HT1080 (cell line): ENCODE results near the gene TM4SF20. TPM values are rescaled to one million over a fixed set of nuclear protein-coding genes. Genes with fewer than 3 reads are reported as not detected.
"Not testable (repeated sequence)": the region's sequence is repeated elsewhere in the genome, so short reads cannot be mapped to it uniquely, and the experiment has no call there.

ENCODE experiments used
- DNase-seq: peaks from one replicate; pipeline ENCODE4 v3.0.0-alpha.2; 2015; ENCODE audit warnings: low read depth
- total RNA-seq: library from RNA; depleted of rRNA; stranded (reverse); fragments of >200 nt; shearing (Covaris generic); gene quantifications from 2 replicates; pipeline ENCODE4 v1.2.3, GENCODE V29; 2014

The TM4SF20 gene
- total RNA-seq, 1 experiment from 2014 or later: not detected

- no peak for DNase-seq
Measured at GRCh38 chr2:227398684-227399670, 19.9 kb upstream of the TM4SF20 start.

GRCh38 chr2:227397562-227397961, 18.5 kb upstream of the TM4SF20 start:
- DNase-seq: no peak

- DNase-seq: no peak
Measured at GRCh38 chr2:227395556-227395955, 16.4 kb upstream of the TM4SF20 start.

GRCh38 chr2:227394401-227394800, 15.3 kb upstream of the TM4SF20 start:
- DNase-seq: no peak

- no peak for DNase-seq
Measured at GRCh38 chr2:227390468-227391256, 11.6 kb upstream of the TM4SF20 start.

- no peak for DNase-seq
Measured at GRCh38 chr2:227389661-227390060, 10.6 kb upstream of the TM4SF20 start.

- DNase-seq: no peak
Measured at GRCh38 chr2:227389231-227389630, 10.1 kb upstream of the TM4SF20 start.

- peak; percentile 50 for DNase-seq
Measured at GRCh38 chr2:227388537-227389011, 9.5 kb upstream of the TM4SF20 start.

- DNase-seq: not testable (repeated sequence)
Measured at GRCh38 chr2:227387583-227387982, 8.5 kb upstream of the TM4SF20 start, which contains the start of gene SCYGR1. Gene SCYGR1, minus strand, starts transcription at chr2:227387949. Its CDS starts 0 bp downstream, at chr2:227387949.

- no peak for DNase-seq
Measured at GRCh38 chr2:227386630-227387029, 7.5 kb upstream of the TM4SF20 start.

GRCh38 chr2:227383686-227384085, 4.6 kb upstream of the TM4SF20 start:
- no peak for DNase-seq

GRCh38 chr2:227382241-227382835, 3.2 kb upstream of the TM4SF20 start:
- DNase-seq: not testable (repeated sequence)

- DNase-seq: no peak
Measured at GRCh38 chr2:227378371-227378782, 729 bp downstream of the TM4SF20 start.

- DNase-seq: no peak
Measured at GRCh38 chr2:227377467-227378351, 1.4 kb downstream of the TM4SF20 start.

- no peak for DNase-seq
Measured at GRCh38 chr2:227376656-227377396, 2.3 kb downstream of the TM4SF20 start.

- peak; percentile 78 for DNase-seq
Measured at GRCh38 chr2:227374158-227374557, 4.9 kb downstream of the TM4SF20 start.

- no peak for DNase-seq
Measured at GRCh38 chr2:227373389-227373788, 5.7 kb downstream of the TM4SF20 start.

- DNase-seq: peak; percentile 76
Measured at GRCh38 chr2:227370791-227371312, 8.3 kb downstream of the TM4SF20 start.

- no peak for DNase-seq
Measured at GRCh38 chr2:227370092-227370491, 9.0 kb downstream of the TM4SF20 start.
